ENCODE data around the gene ERBB2. TPM values are rescaled to one million over a fixed set of nuclear protein-coding genes. Genes with fewer than 3 reads are reported as not detected.

The ERBB2 gene
- total RNA-seq, 2 experiments from 2014 or later = 2.4 to 4.6 TPM

DNA sequence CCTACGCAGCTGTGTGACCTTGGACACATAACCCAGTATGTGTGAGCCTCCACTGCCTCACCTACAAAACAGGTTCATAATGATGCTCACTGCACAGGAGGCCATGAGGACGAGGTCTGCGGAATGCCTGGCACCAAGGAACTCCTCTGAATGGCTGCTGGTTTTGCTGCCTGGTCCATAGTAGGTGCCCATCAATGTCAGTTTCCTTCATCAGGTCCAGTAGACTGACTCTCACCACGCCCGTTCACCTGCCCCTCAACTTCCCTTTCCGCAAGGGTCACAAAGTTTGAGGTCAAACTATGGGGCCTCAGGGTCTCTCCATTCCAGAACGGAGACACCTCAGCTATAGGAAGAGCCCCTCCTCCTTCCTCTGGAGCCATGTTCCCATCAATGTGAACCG lies 22.8 kb upstream of the ERBB2 start:
- Histone ChIP-seq H3K9me3 (ENCODE audit: control insufficient read depth in 1 of 2, insufficient read depth in 1 of 2, low read length in 2 of 2) (no peaks in the 10 kb centered on the region), H3K4me3 (ENCODE audit: low read length) (no peak overlapping the region), H3K36me3 (ENCODE audit: insufficient read depth, low read length) (no peaks in the 10 kb centered on the region), H3K27ac (ENCODE audit: low read depth in 1 of 2, low read length in 2 of 2) (peak overlapping the region in 1 of 2 donors; percentile 52), H3K27me3 (ENCODE audit: control insufficient read depth in 1 of 2, insufficient read depth in 2 of 2, low read length in 2 of 2) (no peaks in the 10 kb centered on the region), H3K4me1 (ENCODE audit: insufficient read depth, low read length) (peaks cover 64% of the 10 kb centered on the region)
- TF ChIP-seq, protein P1, sequence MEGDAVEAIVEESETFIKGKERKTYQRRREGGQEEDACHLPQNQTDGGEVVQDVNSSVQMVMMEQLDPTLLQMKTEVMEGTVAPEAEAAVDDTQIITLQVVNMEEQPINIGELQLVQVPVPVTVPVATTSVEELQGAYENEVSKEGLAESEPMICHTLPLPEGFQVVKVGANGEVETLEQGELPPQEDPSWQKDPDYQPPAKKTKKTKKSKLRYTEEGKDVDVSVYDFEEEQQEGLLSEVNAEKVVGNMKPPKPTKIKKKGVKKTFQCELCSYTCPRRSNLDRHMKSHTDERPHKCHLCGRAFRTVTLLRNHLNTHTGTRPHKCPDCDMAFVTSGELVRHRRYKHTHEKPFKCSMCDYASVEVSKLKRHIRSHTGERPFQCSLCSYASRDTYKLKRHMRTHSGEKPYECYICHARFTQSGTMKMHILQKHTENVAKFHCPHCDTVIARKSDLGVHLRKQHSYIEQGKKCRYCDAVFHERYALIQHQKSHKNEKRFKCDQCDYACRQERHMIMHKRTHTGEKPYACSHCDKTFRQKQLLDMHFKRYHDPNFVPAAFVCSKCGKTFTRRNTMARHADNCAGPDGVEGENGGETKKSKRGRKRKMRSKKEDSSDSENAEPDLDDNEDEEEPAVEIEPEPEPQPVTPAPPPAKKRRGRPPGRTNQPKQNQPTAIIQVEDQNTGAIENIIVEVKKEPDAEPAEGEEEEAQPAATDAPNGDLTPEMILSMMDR (IDR thresholded peaks at IDR 0.05) = no peak
- Mint-ChIP-seq H3K27ac (peak overlapping the region; percentile 91), H3K4me3 (no peak overlapping the region), H3K27me3 (peaks cover under 1% of the 10 kb centered on the region), H3K9me3 (no peaks in the 10 kb centered on the region), H3K4me1 (ENCODE audit: low read depth) (peaks cover 61% of the 10 kb centered on the region), H3K36me3 (ENCODE audit: low read depth) (peaks cover 18% of the 10 kb centered on the region)
- ChIA-PET CTCF (interaction anchor here (1.4 kb wide), 1 partner anchor 11 kb away, joined by 3 read pairs; the partner anchor contains the start of gene PGAP3), POLR2A (interaction anchor here (5.3 kb wide), 1 partner anchor 11 kb away, joined by 23 read pairs; the partner anchor contains the start of gene PGAP3)
- no peak for ATAC-seq (ENCODE audit: poor library complexity)
- intact Hi-C loops (cut with DNase I, micrococcal nuclease) = loop anchor here in 1 of 2 experiments (5.0 kb wide), 1 partner anchor 55 kb away; the partner anchor contains the start of gene MIEN1
- no peak for DNase-seq

DNA sequence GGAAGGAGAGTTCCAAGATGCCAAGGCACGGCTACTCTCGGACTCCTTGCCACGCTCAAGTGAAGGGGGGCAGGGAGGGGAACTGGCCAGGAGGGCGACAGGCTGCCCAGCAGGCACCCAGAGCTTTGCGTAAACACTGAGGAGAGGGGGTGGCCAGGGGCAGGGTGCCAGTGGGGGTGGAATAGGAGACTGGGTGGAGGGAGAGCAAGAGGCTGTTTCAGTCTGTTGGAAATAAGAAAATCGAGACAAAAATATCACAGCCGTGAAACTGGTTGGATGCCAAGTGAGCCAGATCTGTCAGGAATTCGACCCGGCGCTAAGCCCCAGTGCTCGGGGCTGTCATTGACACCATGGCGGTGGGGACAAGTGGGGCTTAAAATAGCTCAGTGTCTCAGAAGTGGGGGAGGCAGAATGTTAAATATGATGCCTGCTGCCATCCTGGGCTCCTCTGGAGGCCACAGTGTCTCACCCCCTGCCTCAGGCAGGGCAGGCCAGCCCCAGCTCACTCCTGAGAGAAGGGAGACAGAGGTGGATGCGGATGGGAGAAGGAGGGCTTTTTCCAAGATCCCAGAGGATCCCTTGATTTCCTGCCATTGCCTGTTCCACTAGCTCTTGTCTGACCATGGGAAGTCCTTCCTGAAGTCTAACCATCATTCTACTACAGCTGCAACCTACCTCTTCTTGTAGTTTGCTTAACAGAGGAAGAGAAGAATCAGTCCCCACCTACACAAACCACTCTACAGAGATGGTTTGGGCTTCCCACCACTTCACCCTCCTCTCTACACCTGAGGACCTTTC lies 22.1 kb upstream of the ERBB2 start:
- DNase-seq (peak in 1 of 14 experiments; percentile 28), ATAC-seq (ENCODE audit: poor library complexity) (no peak)
- intact Hi-C loops (cut with DNase I, micrococcal nuclease) = loop anchor here in 1 of 2 experiments (5.0 kb wide), 1 partner anchor 55 kb away; the partner anchor contains the start of gene MIEN1
- Histone ChIP-seq H3K4me1 (ENCODE audit: insufficient read depth, low read length) (peaks cover 61% of the 10 kb centered on the region), H3K36me3 (ENCODE audit: insufficient read depth, low read length) (no peaks in the 10 kb centered on the region), H3K9me3 (ENCODE audit: control insufficient read depth in 1 of 2, insufficient read depth in 1 of 2, low read length in 2 of 2) (no peaks in the 10 kb centered on the region), H3K4me3 (ENCODE audit: low read length) (no peak overlapping the region), H3K27ac (ENCODE audit: low read depth in 1 of 2, low read length in 2 of 2) (no peak overlapping the region), H3K27me3 (ENCODE audit: control insufficient read depth in 1 of 2, insufficient read depth in 2 of 2, low read length in 2 of 2) (no peaks in the 10 kb centered on the region)
- H3K4me3 Mint-ChIP-seq = no peak overlapping the region
- H3K27me3 Mint-ChIP-seq = no peaks in the 10 kb centered on the region
- peak overlapping the region; percentile 91 for H3K27ac Mint-ChIP-seq
- TF ChIP-seq, protein P1 (IDR thresholded peaks at IDR 0.05) = no peak
- peaks cover 57% of the 10 kb centered on the region for H3K4me1 Mint-ChIP-seq (ENCODE audit: low read depth)
- no peaks in the 10 kb centered on the region for H3K9me3 Mint-ChIP-seq
- POLR2A ChIA-PET = interaction anchor here (5.3 kb wide), 1 partner anchor 10 kb away, joined by 23 read pairs; the partner anchor contains the start of gene PGAP3
- H3K36me3 Mint-ChIP-seq (ENCODE audit: low read depth) = peaks cover 24% of the 10 kb centered on the region
- CTCF ChIA-PET = interaction anchor here (1.4 to 2.3 kb wide), 2 partner anchors 10 to 24 kb away, joined by 3 to 9 read pairs; partner anchors contain the start of gene PGAP3

DNA sequence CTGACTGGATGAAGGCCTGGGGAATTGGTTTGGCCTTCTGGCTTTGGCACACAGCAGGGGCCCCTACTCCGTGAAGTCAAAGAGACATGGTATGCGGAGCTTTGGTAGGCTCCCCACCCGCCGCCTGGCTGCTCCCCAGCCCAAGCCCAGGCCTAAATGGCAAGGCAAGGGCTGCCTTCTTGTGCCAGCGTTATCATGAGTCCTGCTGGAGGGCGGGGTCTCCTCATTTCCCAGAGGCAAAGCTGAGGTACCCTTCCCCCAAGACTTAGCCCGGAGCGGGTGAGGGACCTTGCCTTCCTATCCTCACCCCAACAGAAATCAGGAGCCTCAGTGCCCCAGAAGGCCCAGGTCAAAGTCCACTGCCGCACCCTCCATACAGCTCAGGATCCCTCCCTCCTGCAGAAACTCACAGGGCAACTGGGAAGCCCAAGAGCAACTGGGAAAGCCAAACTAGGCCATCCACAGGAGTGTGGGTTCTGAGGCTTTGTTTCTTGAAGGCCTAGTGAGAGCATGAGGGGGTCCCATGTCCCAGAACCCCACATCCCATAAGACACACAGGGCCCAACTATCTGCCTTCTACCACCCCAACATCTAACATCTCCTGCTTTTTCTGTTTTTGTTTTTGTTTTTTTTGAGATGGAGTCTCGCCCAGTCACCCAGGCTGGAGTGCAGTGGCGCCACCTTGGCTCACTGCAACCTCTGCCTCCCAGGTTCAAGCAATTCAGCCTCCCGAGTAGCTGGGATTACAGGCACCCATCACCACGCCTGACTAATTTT lies 21.3 kb upstream of the ERBB2 start:
- H3K4me1 ChIP-seq (ENCODE audit: insufficient read depth, low read length) = peaks cover 61% of the 10 kb centered on the region
- ATAC-seq (ENCODE audit: poor library complexity) = no peak
- ChIA-PET CTCF (interaction anchor here (0.9 to 2.3 kb wide), 4 partner anchors 10 to 57 kb away, joined by 3 to 9 read pairs (median 6); no protein-coding TSS in a partner anchor), POLR2A (interaction anchor here (0.7 to 5.3 kb wide), 6 partner anchors 8 to 302 kb away, joined by 3 to 23 read pairs (median 8); partner anchors contain the start of genes MIEN1, PGAP3, PNMT and PSMD3)
- peaks cover 30% of the 10 kb centered on the region for H3K36me3 Mint-ChIP-seq (ENCODE audit: low read depth)
- H3K27me3 Mint-ChIP-seq = no peaks in the 10 kb centered on the region
- no peak overlapping the region for H3K27ac ChIP-seq (ENCODE audit: low read depth in 1 of 2, low read length in 2 of 2)
- H3K36me3 ChIP-seq (ENCODE audit: insufficient read depth, low read length) = peaks cover 4% of the 10 kb centered on the region
- H3K9me3 Mint-ChIP-seq = no peaks in the 10 kb centered on the region
- H3K4me3 Mint-ChIP-seq = no peak overlapping the region
- H3K4me3 ChIP-seq (ENCODE audit: low read length) = no peak overlapping the region
- TF ChIP-seq, protein P1 (IDR thresholded peaks at IDR 0.05) = no peak
- H3K27me3 ChIP-seq (ENCODE audit: control insufficient read depth in 1 of 2, insufficient read depth in 2 of 2, low read length in 2 of 2) = no peaks in the 10 kb centered on the region
- intact Hi-C loops (cut with DNase I, micrococcal nuclease) = loop anchor here in 1 of 2 experiments (5.0 kb wide), 1 partner anchor 54 kb away; the partner anchor contains the start of gene MIEN1
- peaks cover 57% of the 10 kb centered on the region for H3K4me1 Mint-ChIP-seq (ENCODE audit: low read depth)
- no peaks in the 10 kb centered on the region for H3K9me3 ChIP-seq (ENCODE audit: control insufficient read depth in 1 of 2, insufficient read depth in 1 of 2, low read length in 2 of 2)
- no peak for DNase-seq
- H3K27ac Mint-ChIP-seq = peak overlapping the region; percentile 91

All from CD4-positive, alpha-beta T cell (primary cell).